ENCODE measurements around the gene INVS. TPM values are rescaled to one million over a fixed set of nuclear protein-coding genes. Genes with fewer than 3 reads are reported as not detected.

The INVS gene
- total RNA-seq, 1 donor from 2014 or later = 28.1 TPM

GRCh38 chr9:100303747-100304146, 204.7 kb downstream of the INVS start:
- no peak for DNase-seq (ENCODE audit: low spot score, unreplicated experiment)
- H3K4me1 Mint-ChIP-seq (ENCODE audit: low read depth) = peaks cover 16% of the 10 kb centered on the region
- no peaks in the 10 kb centered on the region for H3K27me3 Mint-ChIP-seq
- no peak overlapping the region for H3K27ac Mint-ChIP-seq
- H3K4me3 Mint-ChIP-seq (ENCODE audit: low read depth) = no peak overlapping the region
- TF ChIP-seq, protein P1, sequence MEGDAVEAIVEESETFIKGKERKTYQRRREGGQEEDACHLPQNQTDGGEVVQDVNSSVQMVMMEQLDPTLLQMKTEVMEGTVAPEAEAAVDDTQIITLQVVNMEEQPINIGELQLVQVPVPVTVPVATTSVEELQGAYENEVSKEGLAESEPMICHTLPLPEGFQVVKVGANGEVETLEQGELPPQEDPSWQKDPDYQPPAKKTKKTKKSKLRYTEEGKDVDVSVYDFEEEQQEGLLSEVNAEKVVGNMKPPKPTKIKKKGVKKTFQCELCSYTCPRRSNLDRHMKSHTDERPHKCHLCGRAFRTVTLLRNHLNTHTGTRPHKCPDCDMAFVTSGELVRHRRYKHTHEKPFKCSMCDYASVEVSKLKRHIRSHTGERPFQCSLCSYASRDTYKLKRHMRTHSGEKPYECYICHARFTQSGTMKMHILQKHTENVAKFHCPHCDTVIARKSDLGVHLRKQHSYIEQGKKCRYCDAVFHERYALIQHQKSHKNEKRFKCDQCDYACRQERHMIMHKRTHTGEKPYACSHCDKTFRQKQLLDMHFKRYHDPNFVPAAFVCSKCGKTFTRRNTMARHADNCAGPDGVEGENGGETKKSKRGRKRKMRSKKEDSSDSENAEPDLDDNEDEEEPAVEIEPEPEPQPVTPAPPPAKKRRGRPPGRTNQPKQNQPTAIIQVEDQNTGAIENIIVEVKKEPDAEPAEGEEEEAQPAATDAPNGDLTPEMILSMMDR (IDR thresholded peaks at IDR 0.05; ENCODE audit: unreplicated experiment) = no peak
- H3K9me3 Mint-ChIP-seq (ENCODE audit: low read depth) = peaks cover 6% of the 10 kb centered on the region
- peaks cover 50% of the 10 kb centered on the region for H3K36me3 Mint-ChIP-seq (ENCODE audit: insufficient read depth)

GRCh38 chr9:100306283-100306682, 207.2 kb downstream of the INVS start:
- Mint-ChIP-seq H3K4me3 (ENCODE audit: low read depth) (no peak overlapping the region), H3K9me3 (ENCODE audit: low read depth) (peaks cover 6% of the 10 kb centered on the region), H3K36me3 (ENCODE audit: insufficient read depth) (peaks cover 61% of the 10 kb centered on the region)

GRCh38 chr9:100307080-100307479, 208.0 kb downstream of the INVS start:
- H3K27me3 Mint-ChIP-seq = no peaks in the 10 kb centered on the region
- H3K4me3 Mint-ChIP-seq (ENCODE audit: low read depth) = no peak overlapping the region
- peaks cover 17% of the 10 kb centered on the region for H3K4me1 Mint-ChIP-seq (ENCODE audit: low read depth)
- peaks cover 62% of the 10 kb centered on the region for H3K36me3 Mint-ChIP-seq (ENCODE audit: insufficient read depth)
- TF ChIP-seq, protein P1 (IDR thresholded peaks at IDR 0.05; ENCODE audit: unreplicated experiment) = no peak
- H3K27ac Mint-ChIP-seq = no peak overlapping the region
- DNase-seq (ENCODE audit: low spot score, unreplicated experiment) = no peak
- peaks cover 9% of the 10 kb centered on the region for H3K9me3 Mint-ChIP-seq (ENCODE audit: low read depth)

More at GRCh38 chr9:100306283-100306682, 207.2 kb downstream of the INVS start:
- Mint-ChIP-seq H3K27me3 (no peaks in the 10 kb centered on the region), H3K4me1 (ENCODE audit: low read depth) (peaks cover 17% of the 10 kb centered on the region), H3K27ac (no peak overlapping the region)
- TF ChIP-seq, protein P1 (IDR thresholded peaks at IDR 0.05; ENCODE audit: unreplicated experiment) = no peak
- DNase-seq (ENCODE audit: low spot score, unreplicated experiment) = no peak

DNA sequence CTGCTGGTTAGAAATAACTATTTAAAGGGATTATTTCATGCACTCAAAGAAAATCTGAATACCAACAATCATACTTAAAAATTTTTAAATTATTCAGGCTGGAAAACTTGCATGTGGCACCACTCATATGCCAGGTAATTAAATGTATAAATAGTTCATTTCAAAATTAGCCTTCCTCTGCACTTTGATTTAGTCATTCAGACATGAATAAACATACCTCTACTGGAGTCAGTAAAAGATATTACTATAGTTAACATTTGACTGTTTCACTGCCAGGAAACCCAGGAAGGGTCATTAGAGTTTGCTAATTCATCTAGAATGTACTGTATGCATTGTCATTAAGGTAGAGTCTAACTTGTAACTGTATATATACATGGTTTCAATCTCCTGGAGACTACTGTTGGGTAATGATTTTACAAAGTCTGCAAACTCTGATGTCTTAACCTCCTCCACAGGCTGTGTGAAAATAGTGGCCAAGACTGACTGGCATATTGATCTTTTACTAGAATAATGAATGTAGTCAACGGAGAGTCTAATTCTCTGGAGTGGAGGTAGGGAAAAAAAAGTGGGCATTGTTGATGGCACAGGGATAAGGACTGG, 210.0 kb downstream of the INVS start:
- peak overlapping the region; percentile 23 for H3K27ac Mint-ChIP-seq
- H3K36me3 Mint-ChIP-seq (ENCODE audit: insufficient read depth) = peaks cover 62% of the 10 kb centered on the region
- no peaks in the 10 kb centered on the region for H3K27me3 Mint-ChIP-seq
- TF ChIP-seq, protein P1 (IDR thresholded peaks at IDR 0.05; ENCODE audit: unreplicated experiment) = no peak
- H3K9me3 Mint-ChIP-seq (ENCODE audit: low read depth) = peaks cover 14% of the 10 kb centered on the region
- H3K4me1 Mint-ChIP-seq (ENCODE audit: low read depth) = peaks cover 17% of the 10 kb centered on the region
- no peak overlapping the region for H3K4me3 Mint-ChIP-seq (ENCODE audit: low read depth)
- no peak for DNase-seq (ENCODE audit: low spot score, unreplicated experiment)

GRCh38 chr9:100309992-100310391, 210.9 kb downstream of the INVS start:
- TF ChIP-seq, protein P1 (IDR thresholded peaks at IDR 0.05; ENCODE audit: unreplicated experiment) = no peak
- Mint-ChIP-seq H3K36me3 (ENCODE audit: insufficient read depth) (peaks cover 62% of the 10 kb centered on the region), H3K4me1 (ENCODE audit: low read depth) (peaks cover 17% of the 10 kb centered on the region), H3K27me3 (no peaks in the 10 kb centered on the region), H3K9me3 (ENCODE audit: low read depth) (peaks cover 21% of the 10 kb centered on the region), H3K27ac (peak overlapping the region; percentile 34), H3K4me3 (ENCODE audit: low read depth) (no peak overlapping the region)
- DNase-seq (ENCODE audit: low spot score, unreplicated experiment) = no peak
